Vagina (tissue), 2 donors: Measurements from ENCODE around the gene FCGR1A. TPM values are rescaled to one million over a fixed set of nuclear protein-coding genes. Genes with fewer than 3 reads are reported as not detected.
"Not testable (repeated sequence)": the region's sequence is repeated elsewhere in the genome, so short reads cannot be mapped to it uniquely, and the experiment has no call there.

Experiments used
- DNase-seq, 2 donors: peaks; one replicate each; pipeline ENCODE4 v3.0.0-alpha.2; 2017; ENCODE audit errors: extremely low spot score in 2 of 2
- H3K27ac ChIP-seq: fragments of 200-600 bp; sonication (generic); one replicate; pipeline ENCODE4 v1.5.1; 2019
- H3K27me3 ChIP-seq: fragments of 200-600 bp; sonication (generic); one replicate; pipeline ENCODE4 v1.5.1; 2019
- H3K36me3 ChIP-seq, 2 donors: fragments of 200-600 bp; sonication (generic); one replicate each; pipeline ENCODE4 v1.5.1; 2017 to 2019
- H3K4me1 ChIP-seq: fragments of 200-600 bp; sonication (generic); one replicate; pipeline ENCODE4 v1.5.1; 2019
- H3K4me3 ChIP-seq, 2 donors: fragments of 200-600 bp; sonication (generic); 1 replicate in 1 of 2; 2 replicates in 1 of 2; pipeline ENCODE4 v1.5.1; 2016 to 2019
- H3K9me3 ChIP-seq: fragments of 200-600 bp; sonication (generic); one replicate; pipeline ENCODE4 v1.5.1; 2019
- POLR2A ChIP-seq, 2 donors: fragments of 450-650 bp; IDR thresholded peaks; one replicate each; pipeline ENCODE4 v1.6.1; 2017; ENCODE audit warnings: antibody characterized with exemption in 2 of 2, mild to moderate bottlenecking in 2 of 2, moderate library complexity in 2 of 2
- POLR2AphosphoS5 ChIP-seq, 2 donors: sonication (generic); formaldehyde crosslinking; IDR thresholded peaks; one replicate each; pipeline ENCODE4 v1.9.0; 2017; ENCODE audit warnings: antibody characterized with exemption in 2 of 2, mild to moderate bottlenecking in 2 of 2, low read depth in 1 of 2; ENCODE audit not compliant: insufficient read depth in 1 of 2
- intact Hi-C: fragments of 100-400 bp; cut with DNase I; formaldehyde crosslinking; loops from one replicate; pipeline ENCODE4 v1.15.1; 2023
- total RNA-seq: library from RNA; depleted of rRNA; stranded (reverse); fragments of >200 nt; gene quantifications from one replicate; pipeline ENCODE4 v1.2.3, GENCODE V29; 2016

The FCGR1A gene
- total RNA-seq, 1 donor from 2014 or later = 4.4 TPM

- TF ChIP-seq POLR2AphosphoS5 (IDR thresholded peaks at IDR 0.05; ENCODE audit: insufficient read depth in 1 of 2, low read depth in 1 of 2) = peak; percentile 86 to 92
- peak; percentile 51 to 72 for TF ChIP-seq POLR2A (IDR thresholded peaks at IDR 0.05)
- H3K27me3 ChIP-seq, H3K9me3 ChIP-seq, H3K36me3 ChIP-seq, H3K4me1 ChIP-seq, intact Hi-C loops: not testable (repeated sequence)
- DNase-seq = peak; percentile 96 to 97
- peak overlapping the region; percentile 69 for H3K27ac ChIP-seq
- peak overlapping the region; percentile 51 to 53 for H3K4me3 ChIP-seq
These were observed 29.7 kb downstream of the FCGR1A start for GRCh38 chr1:149811890-149812829.

- Histone ChIP-seq H3K4me3 (peak overlapping the region; percentile 51 to 53), H3K27ac (peak overlapping the region; percentile 70)
- intact Hi-C loops, H3K4me1 ChIP-seq, DNase-seq, H3K36me3 ChIP-seq, H3K9me3 ChIP-seq, H3K27me3 ChIP-seq: not testable (repeated sequence)
- TF ChIP-seq POLR2AphosphoS5 (IDR thresholded peaks at IDR 0.05; ENCODE audit: insufficient read depth in 1 of 2, low read depth in 1 of 2) (peak; percentile 70 to 90), POLR2A (IDR thresholded peaks at IDR 0.05) (peak in 1 of 2 donors; percentile 83)
These were observed 30.7 kb downstream of the FCGR1A start for GRCh38 chr1:149812893-149813801.

DNA sequence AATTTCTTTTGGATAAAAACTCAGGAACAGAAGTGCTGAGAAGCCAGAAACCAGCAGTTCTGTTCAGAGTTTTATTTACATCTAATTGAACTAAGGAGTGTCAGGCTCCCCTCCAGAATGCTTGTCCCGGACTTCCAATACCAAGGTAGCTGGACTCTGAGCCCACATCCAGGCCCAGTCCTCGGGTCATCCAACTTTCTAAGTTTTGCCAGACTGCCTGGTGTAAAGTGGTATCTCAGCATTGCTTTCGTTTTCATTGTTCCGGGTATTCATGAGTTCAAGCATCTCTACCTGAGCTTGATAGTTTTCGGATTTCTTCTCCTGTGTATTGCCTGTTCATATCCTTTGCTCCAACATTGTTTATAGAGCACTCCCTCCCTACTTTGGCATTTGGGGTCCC is 37.9 kb downstream of the FCGR1A start:
- H3K4me3 ChIP-seq, intact Hi-C loops, H3K27me3 ChIP-seq, H3K9me3 ChIP-seq, DNase-seq, H3K27ac ChIP-seq, H3K36me3 ChIP-seq, H3K4me1 ChIP-seq: not testable (repeated sequence)

DNA sequence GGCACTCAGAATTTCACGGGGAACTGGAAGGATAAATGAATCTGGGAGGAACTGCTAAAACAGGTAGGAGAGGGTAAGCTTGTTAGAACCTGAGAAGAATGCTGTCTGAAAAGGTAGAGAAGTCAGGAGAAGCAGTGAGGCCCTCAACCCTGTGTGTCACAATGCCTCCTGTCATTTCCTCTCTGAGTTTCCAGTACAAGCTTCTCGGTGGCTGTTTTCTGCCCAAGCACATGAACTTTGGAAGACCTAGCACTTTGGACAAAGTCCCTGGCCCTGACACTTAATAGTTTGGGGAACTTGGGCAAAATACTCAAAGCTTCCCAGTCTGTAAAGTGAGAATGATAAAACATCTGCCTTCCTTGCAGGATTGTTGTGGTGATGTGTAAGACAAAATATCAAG is 44.1 kb downstream of the FCGR1A start:
- H3K9me3 ChIP-seq, H3K27me3 ChIP-seq, H3K36me3 ChIP-seq, H3K4me3 ChIP-seq, H3K4me1 ChIP-seq, DNase-seq, intact Hi-C loops, H3K27ac ChIP-seq: not testable (repeated sequence)

DNA sequence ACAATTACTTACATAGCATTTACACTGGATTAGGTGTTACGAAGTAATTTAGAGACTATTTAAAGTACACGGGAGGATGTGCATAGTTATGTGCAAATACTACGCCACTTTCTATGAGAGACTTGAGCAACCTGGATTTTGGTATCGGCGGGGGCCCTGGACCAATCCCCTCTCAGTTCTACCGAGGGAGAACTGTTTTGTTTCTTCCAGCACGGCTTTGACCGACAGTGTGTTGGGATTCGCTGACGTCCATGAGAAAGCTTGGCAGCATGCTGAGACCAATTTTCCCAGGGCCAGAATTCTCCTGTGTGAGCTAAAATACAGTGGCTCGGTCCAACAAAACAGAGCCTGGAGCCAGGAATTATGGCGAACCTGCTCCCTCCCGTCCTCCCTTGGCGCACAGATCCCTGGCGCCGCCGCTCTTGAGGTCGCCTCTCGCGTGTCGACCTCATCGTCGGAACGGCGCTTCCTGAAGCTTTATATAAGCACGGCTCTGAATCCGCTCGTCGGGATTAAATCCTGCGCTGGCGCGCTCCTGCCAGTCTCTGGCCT is 49.3 kb downstream of the FCGR1A start:
- H3K9me3 ChIP-seq, H3K27ac ChIP-seq, H3K4me1 ChIP-seq, H3K36me3 ChIP-seq, H3K27me3 ChIP-seq, H3K4me3 ChIP-seq, intact Hi-C loops, DNase-seq: not testable (repeated sequence)

- H3K9me3 ChIP-seq, H3K4me1 ChIP-seq, H3K36me3 ChIP-seq, intact Hi-C loops, H3K4me3 ChIP-seq, H3K27me3 ChIP-seq, H3K27ac ChIP-seq, DNase-seq: not testable (repeated sequence)
These were observed 50.0 kb downstream of the FCGR1A start for GRCh38 chr1:149832316-149833126.

GRCh38 chr1:149833144-149833543 is 50.6 kb downstream of the FCGR1A start:
- H3K4me3 ChIP-seq, DNase-seq, H3K36me3 ChIP-seq, H3K27ac ChIP-seq, H3K27me3 ChIP-seq, H3K9me3 ChIP-seq, H3K4me1 ChIP-seq, intact Hi-C loops: not testable (repeated sequence)

DNA sequence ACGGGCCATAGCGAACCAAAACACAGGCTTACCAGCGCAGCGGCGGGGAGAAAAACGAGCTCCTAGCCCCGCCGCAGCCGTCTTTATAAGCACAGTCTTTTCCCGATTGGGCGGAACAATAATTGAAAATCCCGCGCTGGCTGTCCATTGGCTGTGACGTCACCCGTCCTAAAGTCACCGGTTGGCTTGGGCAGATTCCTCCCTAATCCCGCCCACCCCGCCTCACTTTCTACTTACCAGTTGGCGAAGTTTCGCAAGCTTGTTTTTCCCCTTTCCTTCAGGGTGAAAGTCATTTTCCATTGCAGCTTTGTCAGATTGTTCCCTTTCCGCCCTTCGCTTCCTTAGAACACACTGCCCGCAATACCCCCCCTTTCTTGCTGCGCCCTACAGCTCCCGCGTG is 58.7 kb downstream of the FCGR1A start:
- H3K27me3 ChIP-seq, intact Hi-C loops, H3K9me3 ChIP-seq, DNase-seq, H3K27ac ChIP-seq, H3K4me3 ChIP-seq, H3K36me3 ChIP-seq: not testable (repeated sequence)
- H3K4me1 ChIP-seq = peaks cover 28% of the 10 kb centered on the region

Other genes starting within 250 kb of the FCGR1A start
- not detected for gene PPIAL4C, start 198.8 kb upstream of the FCGR1A start, total RNA-seq
- gene BOLA1, start 116.9 kb downstream of the FCGR1A start, total RNA-seq = 43.0 TPM
- 7.6 TPM for gene SV2A, start 135.2 kb downstream of the FCGR1A start, total RNA-seq
- gene SF3B4, start 145.1 kb downstream of the FCGR1A start, total RNA-seq = 21.6 TPM
- gene MTMR11, start 154.2 kb downstream of the FCGR1A start, total RNA-seq = 16.9 TPM
- 14.5 TPM for gene OTUD7B, start 228.0 kb downstream of the FCGR1A start, total RNA-seq